ENCODE results near the gene NRP1.

DNA sequence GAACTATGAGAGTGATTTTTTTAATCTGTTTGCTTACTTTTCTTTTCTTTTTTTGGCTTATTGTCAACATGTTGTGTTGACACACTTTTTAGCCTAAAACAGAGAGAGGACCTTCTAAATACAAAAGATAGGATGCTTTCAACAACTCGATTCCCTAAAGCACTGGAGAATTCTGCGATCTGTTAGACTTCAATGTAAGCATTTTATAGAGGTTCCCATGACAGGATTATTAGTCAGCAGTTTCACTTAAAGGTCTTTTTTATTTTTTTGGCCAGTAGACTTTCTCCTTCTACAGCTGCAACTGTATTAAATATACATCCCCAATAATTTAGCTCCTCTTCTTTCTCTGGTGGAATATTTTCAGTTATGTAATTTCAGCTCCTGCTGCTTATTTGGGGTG is 12.7 kb upstream of the NRP1 start:
- TF ChIP-seq, protein P1, sequence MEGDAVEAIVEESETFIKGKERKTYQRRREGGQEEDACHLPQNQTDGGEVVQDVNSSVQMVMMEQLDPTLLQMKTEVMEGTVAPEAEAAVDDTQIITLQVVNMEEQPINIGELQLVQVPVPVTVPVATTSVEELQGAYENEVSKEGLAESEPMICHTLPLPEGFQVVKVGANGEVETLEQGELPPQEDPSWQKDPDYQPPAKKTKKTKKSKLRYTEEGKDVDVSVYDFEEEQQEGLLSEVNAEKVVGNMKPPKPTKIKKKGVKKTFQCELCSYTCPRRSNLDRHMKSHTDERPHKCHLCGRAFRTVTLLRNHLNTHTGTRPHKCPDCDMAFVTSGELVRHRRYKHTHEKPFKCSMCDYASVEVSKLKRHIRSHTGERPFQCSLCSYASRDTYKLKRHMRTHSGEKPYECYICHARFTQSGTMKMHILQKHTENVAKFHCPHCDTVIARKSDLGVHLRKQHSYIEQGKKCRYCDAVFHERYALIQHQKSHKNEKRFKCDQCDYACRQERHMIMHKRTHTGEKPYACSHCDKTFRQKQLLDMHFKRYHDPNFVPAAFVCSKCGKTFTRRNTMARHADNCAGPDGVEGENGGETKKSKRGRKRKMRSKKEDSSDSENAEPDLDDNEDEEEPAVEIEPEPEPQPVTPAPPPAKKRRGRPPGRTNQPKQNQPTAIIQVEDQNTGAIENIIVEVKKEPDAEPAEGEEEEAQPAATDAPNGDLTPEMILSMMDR (conservative IDR thresholded peaks at IDR 0.05; ENCODE audit: low read depth, low read length), result no peak
- no peak for TF ChIP-seq EZH2 (IDR thresholded peaks at IDR 0.05; ENCODE audit: borderline replicate concordance, low read depth, low read length, poor library complexity, severe bottlenecking)
